Measurements from ENCODE around the gene NDUFAF2. TPM values are rescaled to one million over a fixed set of nuclear protein-coding genes. Genes with fewer than 3 reads are reported as not detected.
A peak's percentile ranks its signal among the peaks of the same experiment; 100 is the strongest.

The NDUFAF2 gene
- total and polyA plus RNA-seq, 2 of the 13 experiments (the other 11 are each of a cell fraction or from before 2014, with no cell fraction given) = 34.0 to 78.4 TPM

- TF ChIP-seq ZNF75D (CRISPR knock-in tag; IDR thresholded peaks at IDR 0.05; ENCODE audit: borderline replicate concordance) (no peak), CEBPZ (IDR thresholded peaks at IDR 0.05; ENCODE audit: low read length) (no peak), CBX5 (CRISPR knock-in tag; IDR thresholded peaks at IDR 0.05; ENCODE audit: borderline replicate concordance) (no peak), TCF7L2 (IDR thresholded peaks at IDR 0.05; ENCODE audit: low read depth, low read length) (no peak), PHF21A (CRISPR knock-in tag; IDR thresholded peaks at IDR 0.05) (peak; percentile 53; the same call in 1 of the 2 replicates), ZNF431 (CRISPR knock-in tag; IDR thresholded peaks at IDR 0.05; ENCODE audit: borderline replicate concordance, low read depth) (0 out of 2 replicates have a peak, but pooled peaks have one; percentile 45), ZBTB1 (CRISPR knock-in tag; IDR thresholded peaks at IDR 0.05; ENCODE audit: borderline replicate concordance) (no peak), ZNF687 (CRISPR knock-in tag; IDR thresholded peaks at IDR 0.05) (peak; percentile 94), ZFP36 (IDR thresholded peaks at IDR 0.05; ENCODE audit: borderline replicate concordance, low read depth, low read length, partially characterized antibody) (no peak), TBP (CRISPR knock-in tag; IDR thresholded peaks at IDR 0.05) (no peak), ZNF251 (CRISPR knock-in tag; IDR thresholded peaks at IDR 0.05) (no peak), SCMH1 (CRISPR knock-in tag; IDR thresholded peaks at IDR 0.05; ENCODE audit: borderline replicate concordance) (no peak), ZNF713 (CRISPR knock-in tag; IDR thresholded peaks at IDR 0.05) (no peak), ARID2 (CRISPR knock-in tag; IDR thresholded peaks at IDR 0.05; ENCODE audit: borderline replicate concordance) (peak; percentile 90), FOXM1 (CRISPR knock-in tag; IDR thresholded peaks at IDR 0.05) (no peak), ZNF326 (CRISPR knock-in tag; IDR thresholded peaks at IDR 0.05; ENCODE audit: borderline replicate concordance) (no peak), ZNF549 (CRISPR knock-in tag; IDR thresholded peaks at IDR 0.05) (no peak), GPBP1L1 (CRISPR knock-in tag; IDR thresholded peaks at IDR 0.05) (no peak), ZNF747 (CRISPR knock-in tag; IDR thresholded peaks at IDR 0.05; ENCODE audit: borderline replicate concordance) (peak; percentile 67), SMAD1 (CRISPR knock-in tag; IDR thresholded peaks at IDR 0.05; ENCODE audit: borderline replicate concordance, low read depth) (no peak)
Measured at GRCh38 chr5:60944904-60945812, at the start of gene NDUFAF2, which contains the start of gene ERCC8 (continued).
